Glutamatergic neuron (in vitro differentiated cells): ENCODE data around the gene SUSD2. TPM values are rescaled to one million over a fixed set of nuclear protein-coding genes. Genes with fewer than 3 reads are reported as not detected.

ENCODE experiments used
- DNase-seq: peaks from one replicate; pipeline ENCODE4 v3.0.0; 2022
- H3K27ac Mint-ChIP-seq: one replicate; pipeline ENCODE4 v1.8.0; 2020; ENCODE audit warnings: mild to moderate bottlenecking, mixed read lengths, inconsistent platforms; ENCODE audit not compliant: unreplicated experiment
- H3K27me3 Mint-ChIP-seq: one replicate; pipeline ENCODE4 v1.8.0; 2020; ENCODE audit warnings: mild to moderate bottlenecking, moderate library complexity, mixed read lengths, inconsistent platforms; ENCODE audit not compliant: unreplicated experiment
- H3K36me3 Mint-ChIP-seq: one replicate; pipeline ENCODE4 v1.8.0; 2020; ENCODE audit warnings: mild to moderate bottlenecking, mixed read lengths, inconsistent platforms; ENCODE audit not compliant: unreplicated experiment
- H3K4me1 Mint-ChIP-seq: one replicate; pipeline ENCODE4 v1.8.0; 2020; ENCODE audit warnings: mild to moderate bottlenecking, low read depth, mixed read lengths, inconsistent platforms; ENCODE audit not compliant: unreplicated experiment
- H3K4me3 Mint-ChIP-seq: one replicate; pipeline ENCODE4 v1.8.0; 2020; ENCODE audit warnings: mild to moderate bottlenecking, mixed read lengths, inconsistent platforms; ENCODE audit not compliant: unreplicated experiment
- H3K9me3 Mint-ChIP-seq: one replicate; pipeline ENCODE4 v1.8.0; 2020; ENCODE audit warnings: mild to moderate bottlenecking, moderate library complexity, mixed read lengths, inconsistent platforms; ENCODE audit not compliant: unreplicated experiment
- CTCF ChIP-seq: fragments of 200-600 bp; sonication (generic); IDR thresholded peaks from one replicate; pipeline ENCODE4 v1.5.0; 2021; ENCODE audit not compliant: partially characterized antibody, unreplicated experiment
- total RNA-seq: library from RNA; stranded (reverse); fragmentation: NEBNext Ultra II Directional; extraction: Animal tissue kit (Norgen Biotek cat#: 25700); gene quantifications from one replicate; pipeline ENCODE4 v1.2.1, GENCODE V29; 2021; ENCODE audit not compliant: unreplicated experiment

The SUSD2 gene
- total RNA-seq, 1 donor from 2014 or later, result 123 TPM

GRCh38 chr22:24225044-24225601, 43.8 kb downstream of the SUSD2 start:
- Mint-ChIP-seq H3K27ac (no peak overlapping the region), H3K4me1 (no peaks in the 10 kb centered on the region), H3K36me3 (no peaks in the 10 kb centered on the region), H3K9me3 (peaks cover 2% of the 10 kb centered on the region), H3K27me3 (no peaks in the 10 kb centered on the region), H3K4me3 (no peak overlapping the region)
- no peak for TF ChIP-seq CTCF
- no peak for DNase-seq

- TF ChIP-seq CTCF, result no peak
- Mint-ChIP-seq H3K4me3 (no peak overlapping the region), H3K27ac (no peak overlapping the region), H3K4me1 (no peaks in the 10 kb centered on the region), H3K27me3 (no peaks in the 10 kb centered on the region), H3K9me3 (peaks cover 2% of the 10 kb centered on the region), H3K36me3 (no peaks in the 10 kb centered on the region)
- no peak for DNase-seq
Observed at GRCh38 chr22:24225951-24226350, 44.7 kb downstream of the SUSD2 start.

- peak; percentile 55 for DNase-seq
- H3K9me3 Mint-ChIP-seq, result peaks cover 3% of the 10 kb centered on the region
- no peaks in the 10 kb centered on the region for H3K4me1 Mint-ChIP-seq
- TF ChIP-seq CTCF, result peak; percentile 48
- H3K27ac Mint-ChIP-seq, result no peak overlapping the region
- H3K36me3 Mint-ChIP-seq, result no peaks in the 10 kb centered on the region
- H3K4me3 Mint-ChIP-seq, result no peak overlapping the region
- H3K27me3 Mint-ChIP-seq, result no peaks in the 10 kb centered on the region
Observed at GRCh38 chr22:24230911-24231656, 49.8 kb downstream of the SUSD2 start.

DNA sequence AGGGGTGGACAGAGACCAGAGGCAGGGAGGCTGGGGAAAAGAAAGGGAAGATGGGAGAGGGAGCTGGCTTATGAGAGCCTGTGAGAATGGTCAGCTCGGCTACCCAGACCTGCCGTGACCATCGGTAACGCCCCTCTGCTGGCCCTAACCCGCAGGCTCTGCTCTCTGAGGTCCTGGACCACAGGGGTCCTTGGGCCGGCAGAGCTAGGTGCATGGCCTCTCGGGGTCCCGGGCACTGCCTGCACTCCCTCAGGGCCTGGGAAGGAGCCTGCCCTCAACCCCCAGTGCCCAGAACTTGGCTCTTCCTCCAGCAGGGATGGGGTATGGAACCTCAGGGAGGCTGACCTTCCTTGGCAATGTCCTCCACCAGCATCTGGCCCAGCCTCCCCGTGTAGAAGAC, 50.4 kb downstream of the SUSD2 start:
- peaks cover 3% of the 10 kb centered on the region for H3K9me3 Mint-ChIP-seq
- H3K27me3 Mint-ChIP-seq, result no peaks in the 10 kb centered on the region
- no peaks in the 10 kb centered on the region for H3K4me1 Mint-ChIP-seq
- no peak overlapping the region for H3K4me3 Mint-ChIP-seq
- no peak for DNase-seq
- no peak overlapping the region for H3K27ac Mint-ChIP-seq
- no peaks in the 10 kb centered on the region for H3K36me3 Mint-ChIP-seq
- no peak for TF ChIP-seq CTCF

GRCh38 chr22:24232124-24232523, 50.8 kb downstream of the SUSD2 start:
- H3K36me3 Mint-ChIP-seq, result no peaks in the 10 kb centered on the region
- no peak overlapping the region for H3K4me3 Mint-ChIP-seq
- H3K4me1 Mint-ChIP-seq, result no peaks in the 10 kb centered on the region
- DNase-seq, result no peak
- no peak overlapping the region for H3K27ac Mint-ChIP-seq
- H3K9me3 Mint-ChIP-seq, result peaks cover 3% of the 10 kb centered on the region
- no peak for TF ChIP-seq CTCF
- no peaks in the 10 kb centered on the region for H3K27me3 Mint-ChIP-seq
